OCI-LY1 (cell line): ENCODE measurements around the gene SAP30BP.

Experiments
- EZH2 ChIP-seq: fragments of 200-600 bp; sonication (generic), shearing (Covaris generic); IDR thresholded peaks from 2 replicates; pipeline ENCODE4 v1.8.0; 2017; ENCODE audit warnings: borderline replicate concordance, mixed run types, mild to moderate bottlenecking, antibody characterized with exemption, low read length, moderate library complexity, mixed read lengths
- TF ChIP-seq, protein P1 (sequence below): fragments of 200-600 bp; sonication (generic), shearing (Covaris generic); IDR thresholded peaks from 2 replicates; pipeline ENCODE4 v1.5.1; 2017; ENCODE audit warnings: mild to moderate bottlenecking, antibody characterized with exemption, low read length, moderate library complexity, mixed read lengths

GRCh38 chr17:75736173-75736835 lies 69.2 kb downstream of the SAP30BP start:
- TF ChIP-seq, protein P1, sequence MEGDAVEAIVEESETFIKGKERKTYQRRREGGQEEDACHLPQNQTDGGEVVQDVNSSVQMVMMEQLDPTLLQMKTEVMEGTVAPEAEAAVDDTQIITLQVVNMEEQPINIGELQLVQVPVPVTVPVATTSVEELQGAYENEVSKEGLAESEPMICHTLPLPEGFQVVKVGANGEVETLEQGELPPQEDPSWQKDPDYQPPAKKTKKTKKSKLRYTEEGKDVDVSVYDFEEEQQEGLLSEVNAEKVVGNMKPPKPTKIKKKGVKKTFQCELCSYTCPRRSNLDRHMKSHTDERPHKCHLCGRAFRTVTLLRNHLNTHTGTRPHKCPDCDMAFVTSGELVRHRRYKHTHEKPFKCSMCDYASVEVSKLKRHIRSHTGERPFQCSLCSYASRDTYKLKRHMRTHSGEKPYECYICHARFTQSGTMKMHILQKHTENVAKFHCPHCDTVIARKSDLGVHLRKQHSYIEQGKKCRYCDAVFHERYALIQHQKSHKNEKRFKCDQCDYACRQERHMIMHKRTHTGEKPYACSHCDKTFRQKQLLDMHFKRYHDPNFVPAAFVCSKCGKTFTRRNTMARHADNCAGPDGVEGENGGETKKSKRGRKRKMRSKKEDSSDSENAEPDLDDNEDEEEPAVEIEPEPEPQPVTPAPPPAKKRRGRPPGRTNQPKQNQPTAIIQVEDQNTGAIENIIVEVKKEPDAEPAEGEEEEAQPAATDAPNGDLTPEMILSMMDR: no peak
- TF ChIP-seq EZH2: no peak
